Kidney (tissue), 14 donors: ENCODE data around the gene KIF17. TPM values are rescaled to one million over a fixed set of nuclear protein-coding genes. Genes with fewer than 3 reads are reported as not detected.

ENCODE experiments used
- DNase-seq, 5 donors: peaks; one replicate each; pipeline ENCODE4 v3.0.0-alpha.2; 2013 to 2020
- FAIRE-seq: peaks from 2 replicates; lab custom pipeline; 2012; peaks lifted over from hg19 to GRCh38; lab: Jason Lieb, UNC
- H3K27ac ChIP-seq, 2 donors: one replicate each; pipeline ENCODE4 v1.7.0; 2013; ENCODE audit warnings: low read depth in 2 of 2, low read length in 2 of 2, inconsistent platforms in 1 of 2
- H3K27me3 ChIP-seq: one replicate; pipeline ENCODE4 v1.7.1; 2013; ENCODE audit warnings: low read length, inconsistent platforms; ENCODE audit not compliant: control insufficient read depth, insufficient read depth
- H3K36me3 ChIP-seq, 3 donors: one replicate each; pipeline versions ENCODE4 v1.7.0 to v1.7.1; 2013; ENCODE audit warnings: low read length in 3 of 3, control low read depth in 1 of 3, inconsistent platforms in 1 of 3; ENCODE audit not compliant: insufficient read depth in 3 of 3, control insufficient read depth in 2 of 3
- H3K4me1 ChIP-seq, 3 donors: one replicate each; pipeline versions ENCODE4 v1.7.0 to v1.7.1; 2013; ENCODE audit warnings: low read length in 3 of 3, inconsistent platforms in 1 of 3, low read depth in 1 of 3; ENCODE audit not compliant: control insufficient read depth in 2 of 3, insufficient read depth in 2 of 3
- H3K4me3 ChIP-seq, 3 donors: one replicate each; pipeline versions ENCODE4 v1.7.0 to v1.8.1; 2013; ENCODE audit warnings: low read length in 3 of 3, control low read depth in 1 of 3, inconsistent platforms in 1 of 3
- H3K9ac ChIP-seq, 3 donors: one replicate each; pipeline versions ENCODE4 v1.7.0 to v1.7.1; 2013; ENCODE audit warnings: low read length in 3 of 3, control low read depth in 1 of 3, inconsistent platforms in 1 of 3
- H3K9me3 ChIP-seq, 3 donors: one replicate each; pipeline versions ENCODE4 v1.7.0 to v1.7.1; 2013; ENCODE audit warnings: low read length in 3 of 3, control low read depth in 1 of 3, inconsistent platforms in 1 of 3; ENCODE audit not compliant: control insufficient read depth in 2 of 3, insufficient read depth in 1 of 3
- intact Hi-C: fragments of 100-400 bp; cut with DNase I; formaldehyde crosslinking; loops from one replicate; pipeline ENCODE4 v1.11.1; 2022
- polyA plus RNA-seq: library from polyadenylated mRNA; stranded (reverse); fragments of 350-450 nt; fragmentation: Illumina TruSeq; extraction: RNeasy Lipid Tissue Mini Kit (QIAGEN cat#74804); gene quantifications from one replicate; pipeline ENCODE4 v1.2.3, GENCODE V29; 2014; ENCODE audit warnings: low read depth, low replicate concordance; ENCODE audit not compliant: insufficient read depth
- total RNA-seq: library from RNA; stranded (reverse); fragmentation: NEBNext Ultra II Directional; extraction: Animal tissue kit (Norgen Biotek cat#: 25700); gene quantifications from one replicate; pipeline ENCODE4 v1.2.1, GENCODE V29; 2021
- TF ChIP-seq, protein P1 (sequence below): IDR thresholded peaks from 3 replicates; pipeline ENCODE4 v1.5.1; 2012; ENCODE audit warnings: mild to moderate bottlenecking, moderate library complexity, borderline replicate concordance; ENCODE audit not compliant: insufficient read depth; ENCODE audit errors: extremely low read depth
- donor health status: control.
- donor health status: control.
- donor health status: control.
- donor health status: control.
- donor health status: control.
- donor health status: DM: yes; HTN: yes; CAD: no.
- donor health status: Normal renal cell carcinoma (clear cell type).

Gene KIF17
- total and polyA plus RNA-seq, 2 donors from 2014 or later: 3.7 to 4.9 TPM

DNA sequence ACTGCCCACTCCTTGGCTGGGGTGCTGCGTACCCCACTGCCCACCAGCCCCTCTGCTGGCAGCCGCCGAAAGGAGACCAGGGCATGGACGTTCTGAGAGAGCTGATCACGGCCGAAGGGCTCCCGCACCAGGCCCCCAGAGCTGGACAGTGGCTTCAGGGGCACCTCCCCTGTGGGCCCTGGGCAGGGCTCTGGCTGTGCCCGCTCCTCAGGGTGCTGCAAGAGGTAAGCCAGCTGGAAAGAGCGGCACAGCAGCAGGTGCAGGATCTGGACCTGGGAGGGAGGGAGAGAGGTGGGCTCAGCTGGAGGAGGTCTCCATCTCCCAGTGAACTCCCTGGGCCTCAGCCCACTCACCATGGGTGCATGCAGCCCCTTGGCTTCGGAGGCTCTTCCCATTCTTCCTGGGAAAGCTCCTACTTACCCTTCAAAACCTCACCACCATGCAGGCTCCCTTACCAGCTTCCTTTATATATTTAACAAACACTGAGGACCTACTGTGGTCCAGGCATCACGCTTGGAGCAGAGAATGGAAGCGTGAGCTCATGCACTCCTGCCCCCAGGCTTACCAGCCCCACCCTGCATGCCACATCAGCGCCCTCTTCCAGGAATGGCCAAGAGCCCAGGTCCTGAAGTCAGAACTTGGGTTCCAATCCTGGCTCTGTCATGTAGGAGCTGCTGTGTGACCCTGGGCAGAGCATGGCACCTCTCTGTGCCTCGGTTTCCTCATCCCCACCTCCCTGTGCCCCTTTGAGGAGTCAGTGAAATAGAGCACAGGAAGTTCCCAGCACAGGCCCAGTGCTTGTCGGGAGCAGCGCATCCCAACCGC is 6.8 kb upstream of the KIF17 start:
- Histone ChIP-seq H3K27me3 (no peaks in the 10 kb centered on the region), H3K9ac (no peak overlapping the region), H3K9me3 (no peaks in the 10 kb centered on the region), H3K4me3 (no peak overlapping the region), H3K4me1 (no peaks in the 10 kb centered on the region), H3K27ac (no peak overlapping the region), H3K36me3 (no peaks in the 10 kb centered on the region)
- DNase-seq (no peak), FAIRE-seq (no peak)
- TF ChIP-seq, protein P1, sequence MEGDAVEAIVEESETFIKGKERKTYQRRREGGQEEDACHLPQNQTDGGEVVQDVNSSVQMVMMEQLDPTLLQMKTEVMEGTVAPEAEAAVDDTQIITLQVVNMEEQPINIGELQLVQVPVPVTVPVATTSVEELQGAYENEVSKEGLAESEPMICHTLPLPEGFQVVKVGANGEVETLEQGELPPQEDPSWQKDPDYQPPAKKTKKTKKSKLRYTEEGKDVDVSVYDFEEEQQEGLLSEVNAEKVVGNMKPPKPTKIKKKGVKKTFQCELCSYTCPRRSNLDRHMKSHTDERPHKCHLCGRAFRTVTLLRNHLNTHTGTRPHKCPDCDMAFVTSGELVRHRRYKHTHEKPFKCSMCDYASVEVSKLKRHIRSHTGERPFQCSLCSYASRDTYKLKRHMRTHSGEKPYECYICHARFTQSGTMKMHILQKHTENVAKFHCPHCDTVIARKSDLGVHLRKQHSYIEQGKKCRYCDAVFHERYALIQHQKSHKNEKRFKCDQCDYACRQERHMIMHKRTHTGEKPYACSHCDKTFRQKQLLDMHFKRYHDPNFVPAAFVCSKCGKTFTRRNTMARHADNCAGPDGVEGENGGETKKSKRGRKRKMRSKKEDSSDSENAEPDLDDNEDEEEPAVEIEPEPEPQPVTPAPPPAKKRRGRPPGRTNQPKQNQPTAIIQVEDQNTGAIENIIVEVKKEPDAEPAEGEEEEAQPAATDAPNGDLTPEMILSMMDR: no peak
- intact Hi-C loops: no loop called here

DNA sequence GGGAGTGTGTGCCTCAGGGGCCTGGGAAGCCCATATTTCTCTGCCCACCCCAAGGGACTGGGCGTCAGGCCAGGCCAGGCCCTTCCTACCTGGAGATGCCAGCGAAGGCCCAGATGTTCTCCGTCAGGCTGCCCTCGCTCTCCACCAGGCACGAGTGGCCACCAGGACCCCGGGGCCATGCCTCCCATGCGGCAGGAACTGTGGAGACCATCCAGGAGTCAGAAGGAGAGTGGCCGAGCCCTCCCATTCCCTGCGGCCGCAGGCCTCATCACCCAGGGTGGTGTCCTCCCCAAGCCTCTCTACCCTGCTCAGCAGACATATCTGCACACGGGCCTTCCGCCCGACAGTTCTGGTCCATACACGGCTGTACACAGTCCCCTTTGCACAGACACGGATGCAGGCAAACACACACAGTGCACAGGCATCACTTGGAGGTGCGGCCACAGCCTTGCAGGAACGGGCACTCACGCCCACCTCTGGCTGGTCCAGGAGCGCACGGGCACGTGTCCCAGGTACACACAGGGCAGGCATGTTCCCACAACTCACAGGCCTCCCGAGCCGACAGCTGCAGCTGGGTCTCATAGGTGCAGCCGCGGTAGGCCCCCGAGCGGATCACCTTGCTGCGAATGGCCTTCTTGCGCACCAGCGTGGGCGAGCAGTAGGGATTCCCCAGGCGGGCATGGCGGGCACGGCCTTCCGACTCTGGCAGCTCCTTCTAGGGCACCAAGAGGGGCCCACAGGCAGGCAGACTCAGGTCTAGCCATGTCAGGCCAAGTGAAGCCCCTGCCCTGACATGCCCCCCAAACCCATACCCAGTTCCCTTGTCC is 5.9 kb upstream of the KIF17 start:
- Histone ChIP-seq H3K27ac (no peak overlapping the region), H3K4me3 (no peak overlapping the region), H3K9me3 (no peaks in the 10 kb centered on the region), H3K4me1 (no peaks in the 10 kb centered on the region), H3K27me3 (no peaks in the 10 kb centered on the region), H3K9ac (no peak overlapping the region), H3K36me3 (no peaks in the 10 kb centered on the region)
- FAIRE-seq (no peak), DNase-seq (peak in 2 of 5 donors; percentile 4 to 72)
- intact Hi-C loops: no loop called here
- TF ChIP-seq, protein P1: no peak

DNA sequence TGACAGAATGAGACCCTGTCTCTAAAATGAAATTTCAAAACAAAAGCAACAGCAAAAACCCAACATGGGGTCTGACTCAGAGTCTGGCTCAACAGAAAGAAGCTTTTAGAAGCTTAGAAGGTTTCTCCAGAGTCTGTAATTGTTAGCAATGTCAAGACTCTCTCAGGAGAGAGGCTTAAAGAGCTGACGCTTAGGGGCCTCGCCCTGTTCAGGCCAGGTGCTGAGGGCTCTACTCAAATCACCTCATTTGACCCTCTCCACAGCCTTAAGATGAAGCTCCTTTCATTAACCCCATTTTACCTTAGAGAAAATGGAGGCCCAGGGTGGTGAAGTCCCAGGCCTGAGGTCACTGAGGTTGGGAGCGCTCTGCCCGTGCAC is 5.3 kb upstream of the KIF17 start:
- FAIRE-seq: no peak
- DNase-seq: no peak
- H3K9me3 ChIP-seq: no peaks in the 10 kb centered on the region
- H3K4me1 ChIP-seq: no peaks in the 10 kb centered on the region
- H3K27me3 ChIP-seq: no peaks in the 10 kb centered on the region
- TF ChIP-seq, protein P1: no peak
- intact Hi-C loops: no loop called here
- H3K27ac ChIP-seq: no peak overlapping the region
- no peak overlapping the region for H3K9ac ChIP-seq
- no peak overlapping the region for H3K4me3 ChIP-seq
- no peaks in the 10 kb centered on the region for H3K36me3 ChIP-seq
